Right lobe of liver (tissue), 4 donors: ENCODE measurements around the gene RAB11FIP3.
A peak's percentile ranks its signal among the peaks of the same experiment; 100 is the strongest.

Experiments used
- CTCF ChIP-seq, 4 donors: fragments of 200-600 bp in 3 of 4; fragments of 450-650 bp in 1 of 4; IDR thresholded peaks; one replicate each; pipeline versions ENCODE4 v1.5.1 to v1.8.0; 2016 to 2022; ENCODE audit warnings: antibody characterized with exemption in 4 of 4, mild to moderate bottlenecking in 2 of 4
- POLR2A ChIP-seq: fragments of 450-650 bp; IDR thresholded peaks from one replicate; pipeline ENCODE4 v1.6.1; 2017; ENCODE audit warnings: antibody characterized with exemption, mild to moderate bottlenecking
- donor health status: DM: no; HTN: no; CAD: no.
- donor health status: DM: no; HTN: no; CAD: no.
- donor health status: DM: no; HTN: yes; CAD: no.

DNA sequence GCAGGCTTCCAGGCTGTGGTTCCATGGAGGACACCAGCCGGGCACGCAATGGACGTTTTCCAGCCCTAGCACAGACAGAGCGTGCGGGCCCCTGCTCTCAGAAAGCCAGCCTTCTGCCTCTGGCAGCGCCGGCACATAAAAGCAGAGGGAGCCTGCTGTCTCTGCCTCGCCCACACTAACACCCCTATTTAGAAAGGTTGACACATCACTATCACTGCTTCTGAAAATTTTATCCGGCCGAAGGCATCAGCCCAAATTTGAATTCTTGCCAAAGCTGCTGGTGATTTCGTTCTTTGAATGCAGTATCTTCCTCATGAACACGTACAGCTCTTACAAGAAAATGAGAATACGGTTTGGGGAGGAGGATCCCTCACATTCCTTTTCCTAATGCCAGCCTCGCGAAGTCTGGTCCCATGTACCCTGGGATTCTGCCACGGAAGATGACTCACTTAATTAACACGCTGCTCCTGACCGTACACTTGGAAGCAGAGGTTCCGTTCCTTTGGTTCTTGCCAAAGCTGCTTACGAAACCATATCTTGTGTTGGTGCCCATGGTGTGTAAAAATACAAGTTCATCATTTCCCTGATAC is 1.3 kb upstream of the RAB11FIP3 start:
- TF ChIP-seq POLR2A = peak; percentile 53
- no peak for TF ChIP-seq CTCF (IDR thresholded peaks at IDR 0.05)
